Lower lobe of right lung (tissue), 2 donors: ENCODE measurements around the gene IRF7. TPM values are rescaled to one million over a fixed set of nuclear protein-coding genes. Genes with fewer than 3 reads are reported as not detected.

Experiments
- ATAC-seq, 2 donors: fragments of 200-7000 bp; cut with Tn5 transposase; one replicate each; pipeline ENCODE4 v1.9.1; 2020 to 2022; ENCODE audit warnings: mild to moderate bottlenecking in 2 of 2, moderate library complexity in 2 of 2
- DNase-seq: peaks from one replicate; pipeline ENCODE4 v3.0.0-alpha.2; 2020
- H3K27ac ChIP-seq: fragments of 200-600 bp; one replicate; pipeline ENCODE4 v1.8.0; 2022
- H3K27me3 ChIP-seq: fragments of 200-600 bp; one replicate; pipeline ENCODE4 v1.8.0; 2022; ENCODE audit warnings: low read depth
- H3K36me3 ChIP-seq: fragments of 200-600 bp; one replicate; pipeline ENCODE4 v1.8.0; 2022; ENCODE audit warnings: mild to moderate bottlenecking
- H3K4me1 ChIP-seq: fragments of 200-600 bp; one replicate; pipeline ENCODE4 v1.8.0; 2022
- H3K4me3 ChIP-seq: fragments of 200-600 bp; one replicate; pipeline ENCODE4 v1.8.0; 2022; ENCODE audit warnings: mild to moderate bottlenecking
- H3K9me3 ChIP-seq: fragments of 200-600 bp; one replicate; pipeline ENCODE4 v1.8.0; 2022
- intact Hi-C: fragments of 100-400 bp; cut with DNase I; formaldehyde crosslinking; loops from one replicate; pipeline ENCODE4 v1.11.0; 2022
- total RNA-seq: library from RNA; stranded (reverse); fragmentation: NEBNext Ultra II Directional; extraction: Animal tissue kit (Norgen Biotek cat#: 25700); gene quantifications from one replicate; pipeline ENCODE4 v1.2.1, GENCODE V29; 2021
- TF ChIP-seq, protein P1 (sequence below): fragments of 200-600 bp; IDR thresholded peaks from one replicate; pipeline ENCODE4 v1.8.0; 2022; ENCODE audit warnings: antibody characterized with exemption, mild to moderate bottlenecking
- donor health status: DM: no; HTN: yes; CAD: no; lungs with severe emphysema.

IRF7 gene
- total RNA-seq, 1 donor from 2014 or later: 84.8 TPM

DNA sequence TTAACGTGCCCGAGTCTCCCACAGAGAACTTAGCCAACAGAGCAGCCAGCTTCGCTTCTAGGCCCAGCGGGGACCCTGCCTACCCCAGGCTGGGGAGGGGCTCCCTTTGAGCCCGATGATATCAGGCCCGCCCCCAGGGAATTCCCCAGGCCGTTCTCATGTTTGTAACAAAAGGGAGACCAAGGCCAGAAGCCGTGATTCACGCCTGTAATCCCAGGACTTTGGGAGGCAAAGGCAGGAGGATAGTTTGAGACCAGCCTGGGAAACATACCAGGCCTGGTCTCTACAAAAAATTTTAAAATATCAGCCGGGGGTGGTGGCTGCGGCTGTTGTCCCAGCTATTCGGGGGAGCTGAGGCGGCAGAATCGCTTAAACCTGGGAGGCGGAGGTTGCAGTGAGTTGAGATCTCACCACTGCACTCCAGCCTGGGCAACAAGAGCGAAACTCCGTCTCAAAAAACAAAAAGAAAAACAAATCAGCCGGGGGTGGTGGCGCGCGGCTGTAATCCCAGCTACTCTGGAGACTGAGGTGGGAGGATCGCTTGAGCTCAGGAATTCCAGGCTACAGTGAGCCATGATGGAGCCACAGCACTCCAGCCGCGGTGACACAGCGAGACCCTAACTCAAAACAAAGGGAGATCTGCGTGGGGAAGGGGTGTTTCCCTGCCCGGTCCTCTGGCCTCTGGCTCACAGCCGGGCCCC, 23.0 kb upstream of the IRF7 start:
- Histone ChIP-seq H3K36me3 (peaks cover 15% of the 10 kb centered on the region), H3K4me3 (no peak overlapping the region), H3K4me1 (peaks cover 16% of the 10 kb centered on the region), H3K27me3 (peaks cover 32% of the 10 kb centered on the region), H3K27ac (no peak overlapping the region), H3K9me3 (no peaks in the 10 kb centered on the region)
- intact Hi-C loops: no loop called here
- no peak for DNase-seq
- no peak for ATAC-seq
- TF ChIP-seq, protein P1, sequence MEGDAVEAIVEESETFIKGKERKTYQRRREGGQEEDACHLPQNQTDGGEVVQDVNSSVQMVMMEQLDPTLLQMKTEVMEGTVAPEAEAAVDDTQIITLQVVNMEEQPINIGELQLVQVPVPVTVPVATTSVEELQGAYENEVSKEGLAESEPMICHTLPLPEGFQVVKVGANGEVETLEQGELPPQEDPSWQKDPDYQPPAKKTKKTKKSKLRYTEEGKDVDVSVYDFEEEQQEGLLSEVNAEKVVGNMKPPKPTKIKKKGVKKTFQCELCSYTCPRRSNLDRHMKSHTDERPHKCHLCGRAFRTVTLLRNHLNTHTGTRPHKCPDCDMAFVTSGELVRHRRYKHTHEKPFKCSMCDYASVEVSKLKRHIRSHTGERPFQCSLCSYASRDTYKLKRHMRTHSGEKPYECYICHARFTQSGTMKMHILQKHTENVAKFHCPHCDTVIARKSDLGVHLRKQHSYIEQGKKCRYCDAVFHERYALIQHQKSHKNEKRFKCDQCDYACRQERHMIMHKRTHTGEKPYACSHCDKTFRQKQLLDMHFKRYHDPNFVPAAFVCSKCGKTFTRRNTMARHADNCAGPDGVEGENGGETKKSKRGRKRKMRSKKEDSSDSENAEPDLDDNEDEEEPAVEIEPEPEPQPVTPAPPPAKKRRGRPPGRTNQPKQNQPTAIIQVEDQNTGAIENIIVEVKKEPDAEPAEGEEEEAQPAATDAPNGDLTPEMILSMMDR: no peak

DNA sequence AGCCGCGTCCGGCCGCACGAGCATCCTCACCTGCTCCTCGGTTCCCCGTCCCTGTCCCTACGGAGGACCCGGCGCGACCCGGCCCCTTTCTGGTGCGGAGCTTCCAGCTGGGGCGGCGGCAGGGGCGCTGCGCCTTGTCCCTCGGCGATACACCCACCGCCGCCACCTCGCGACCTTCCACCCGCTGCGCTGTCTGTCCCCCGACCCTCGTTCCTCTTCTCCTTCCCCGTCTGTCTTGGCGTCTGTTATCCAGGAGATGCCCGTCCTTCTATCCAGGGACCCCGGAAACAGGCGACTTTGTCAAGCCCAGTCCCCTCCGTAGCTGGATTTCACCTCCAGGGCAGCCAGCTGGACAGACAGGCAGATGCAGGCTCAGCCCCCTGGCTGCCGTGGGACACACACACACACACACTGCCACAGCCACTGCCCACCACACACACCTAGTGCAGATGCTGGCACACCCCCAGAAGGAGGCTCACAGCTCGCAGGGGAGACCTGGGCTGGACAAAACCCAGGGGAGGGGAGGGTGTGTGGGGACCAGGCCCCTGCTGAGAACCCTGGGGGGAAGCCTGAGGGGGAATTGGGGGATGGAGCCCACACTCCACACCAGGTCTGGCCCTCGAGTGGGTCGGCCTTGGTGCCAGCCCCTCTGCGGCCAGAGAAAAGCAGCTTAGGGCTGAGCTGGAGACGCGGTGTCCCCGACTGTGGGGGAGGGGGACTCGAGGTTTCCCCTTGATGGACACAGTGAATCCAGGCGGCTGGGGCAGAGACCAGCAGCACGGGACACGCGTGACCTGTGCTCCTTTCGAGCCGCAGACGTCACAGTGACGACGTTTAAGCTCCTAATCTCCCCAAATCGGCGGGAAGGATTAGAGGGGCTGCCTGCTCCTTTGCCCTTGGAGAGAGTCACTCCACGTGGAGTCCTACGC, 22.1 kb upstream of the IRF7 start:
- no peak for ATAC-seq
- Histone ChIP-seq H3K27me3 (peaks cover 32% of the 10 kb centered on the region), H3K4me1 (peaks cover 16% of the 10 kb centered on the region), H3K9me3 (no peaks in the 10 kb centered on the region), H3K4me3 (peak overlapping the region; percentile 22), H3K36me3 (peaks cover 9% of the 10 kb centered on the region), H3K27ac (no peak overlapping the region)
- DNase-seq: no peak
- intact Hi-C loops: no loop called here
- TF ChIP-seq, protein P1: no peak

DNA sequence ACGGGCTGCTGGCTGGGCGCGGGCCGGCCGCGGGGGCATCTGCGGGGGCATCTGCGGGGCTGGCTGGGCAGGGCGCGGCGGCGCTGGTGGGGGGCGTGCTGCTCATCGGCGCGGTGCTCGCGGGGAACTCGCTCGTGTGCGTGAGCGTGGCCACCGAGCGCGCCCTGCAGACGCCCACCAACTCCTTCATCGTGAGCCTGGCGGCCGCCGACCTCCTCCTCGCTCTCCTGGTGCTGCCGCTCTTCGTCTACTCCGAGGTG, 21.5 kb upstream of the IRF7 start:
- no peak for DNase-seq
- Histone ChIP-seq H3K4me1 (peaks cover 16% of the 10 kb centered on the region), H3K27me3 (peaks cover 32% of the 10 kb centered on the region), H3K27ac (no peak overlapping the region), H3K36me3 (peaks cover 9% of the 10 kb centered on the region), H3K4me3 (peak overlapping the region; percentile 22), H3K9me3 (no peaks in the 10 kb centered on the region)
- TF ChIP-seq, protein P1: no peak
- intact Hi-C loops: no loop called here
- no peak for ATAC-seq

DNA sequence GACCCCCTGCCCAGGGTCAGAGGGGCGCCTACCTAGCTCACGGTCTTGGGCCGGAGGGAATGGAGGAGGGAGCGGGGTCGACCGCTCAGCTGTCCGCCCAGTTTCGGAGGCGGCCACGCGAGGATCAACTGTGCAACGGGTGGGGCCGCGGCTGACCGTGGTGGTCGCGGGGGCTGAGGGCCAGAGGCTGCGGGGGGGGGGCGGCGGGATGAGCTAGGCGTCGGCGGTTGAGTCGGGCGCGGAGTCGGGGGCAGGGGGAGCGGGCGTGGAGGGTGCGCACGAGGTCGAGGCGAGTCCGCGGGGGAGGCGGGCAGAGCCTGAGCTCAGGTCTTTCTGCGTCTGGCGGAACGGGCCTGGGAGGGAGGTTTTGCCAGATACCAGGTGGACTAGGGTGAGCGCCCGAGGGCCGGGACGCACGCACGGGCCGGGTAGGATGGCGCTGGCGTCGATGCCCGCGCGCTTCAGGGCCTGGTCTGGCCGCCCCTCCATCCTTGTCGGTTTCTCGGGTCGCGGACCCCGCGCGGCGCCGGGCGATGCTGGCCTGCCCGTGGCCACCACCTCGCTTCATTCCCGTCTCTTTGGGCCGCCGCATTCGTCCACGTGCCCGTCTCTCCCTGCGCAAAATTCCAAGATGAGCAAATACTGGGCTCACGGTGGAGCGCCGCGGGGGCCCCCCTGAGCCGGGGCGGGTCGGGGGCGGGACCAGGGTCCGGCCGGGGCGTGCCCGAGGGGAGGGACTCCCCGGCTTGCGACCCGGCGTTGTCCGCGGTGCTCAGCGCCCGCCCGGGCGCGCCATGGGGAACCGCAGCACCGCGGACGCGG, 21.0 kb upstream of the IRF7 start, which contains the start of gene DRD4:
TSS of gene DRD4 (plus strand) at position 759 of the 822 bp plus-strand sequence. CDS start at position 795, 36 bp downstream.
- ATAC-seq: peak; percentile 66 to 68

More for the DNA sequence above, 21.0 kb upstream of the IRF7 start, which contains the start of gene DRD4:
- H3K27me3 ChIP-seq: peaks cover 32% of the 10 kb centered on the region
- no peaks in the 10 kb centered on the region for H3K9me3 ChIP-seq
- H3K36me3 ChIP-seq: peaks cover 4% of the 10 kb centered on the region
- TF ChIP-seq, protein P1: no peak
- no peak within 1 kb of the TSS for H3K27ac ChIP-seq
- intact Hi-C loops: no loop called here
- no peak for DNase-seq
- peaks cover 16% of the 10 kb centered on the region for H3K4me1 ChIP-seq
- H3K4me3 ChIP-seq: peak within 1 kb of the TSS; percentile 22
